Skin of body (tissue), 2 donors: Measurements from ENCODE around the gene CAPZA1. TPM values are rescaled to one million over a fixed set of nuclear protein-coding genes. Genes with fewer than 3 reads are reported as not detected.

Source experiments
- DNase-seq: peaks from one replicate; lab custom pipeline; 2025; lab: John Stamatoyannopoulos, UW
- total RNA-seq: library from RNA; depleted of rRNA; stranded (reverse); fragments of >200 nt; gene quantifications from one replicate; pipeline ENCODE4 v1.2.3, GENCODE V29; 2014

Gene CAPZA1
- total RNA-seq, 1 donor from 2014 or later, result 147 TPM

DNA sequence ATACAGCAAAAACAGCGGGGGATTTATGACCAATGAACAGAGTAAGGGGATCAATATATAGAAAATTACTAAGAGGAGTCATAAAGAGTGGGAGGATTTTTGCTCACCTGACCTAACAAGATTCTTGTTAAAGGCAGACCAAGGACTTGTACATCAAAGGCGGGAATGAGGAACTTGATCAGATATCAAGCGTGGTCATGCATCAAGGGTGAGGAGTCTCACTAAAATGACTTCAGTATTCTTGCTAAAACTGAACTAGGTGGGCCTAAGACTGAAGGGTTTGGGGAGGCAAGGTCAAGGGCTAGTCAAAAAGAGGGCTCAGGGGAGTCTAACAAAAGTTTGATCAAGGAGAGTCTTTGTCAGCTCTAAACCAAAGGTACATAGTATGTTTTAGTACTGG lies 56.9 kb downstream of the CAPZA1 start:
- no peak for DNase-seq

GRCh38 chr1:112677501-112677900 lies 57.9 kb downstream of the CAPZA1 start:
- no peak for DNase-seq

DNA sequence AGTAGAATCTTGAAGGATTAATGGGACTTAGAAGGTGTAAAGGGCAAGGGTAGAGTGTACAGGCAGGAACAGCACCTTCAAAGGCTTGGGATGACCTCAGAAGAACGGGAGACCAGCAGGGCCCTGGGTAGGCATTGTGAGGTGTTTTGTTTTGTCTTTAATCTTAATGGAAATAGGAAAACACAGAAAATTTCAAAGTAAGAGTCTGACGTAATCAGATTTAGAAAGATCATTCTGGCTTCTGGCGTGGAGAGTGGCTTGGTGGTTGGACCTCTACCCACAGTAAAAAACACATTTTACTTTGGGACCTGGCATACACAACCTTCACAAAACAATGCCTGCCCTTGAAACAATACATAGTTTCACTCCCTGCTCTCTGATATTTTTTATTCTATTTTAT lies 59.0 kb downstream of the CAPZA1 start:
- DNase-seq, result no peak

DNA sequence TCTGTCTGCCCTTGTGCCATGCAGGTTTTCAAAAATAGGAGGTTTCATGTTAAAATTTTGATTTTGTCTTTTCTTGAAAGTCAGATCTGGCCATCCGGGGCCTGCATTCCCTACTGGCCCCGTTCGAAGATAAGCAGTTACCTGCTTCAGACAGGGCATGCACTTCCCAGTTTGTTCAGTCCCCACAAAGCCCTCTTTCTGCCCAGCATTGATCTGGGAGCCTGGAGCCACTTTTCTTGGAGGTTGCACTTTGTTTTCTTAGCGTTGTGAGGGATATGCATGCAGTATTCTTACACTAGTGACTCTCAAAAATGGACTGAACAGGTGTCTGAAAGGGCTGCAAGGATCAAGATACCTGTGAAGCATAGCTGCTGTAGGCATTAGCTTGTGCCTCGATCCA lies 66.3 kb downstream of the CAPZA1 start:
- no peak for DNase-seq

DNA sequence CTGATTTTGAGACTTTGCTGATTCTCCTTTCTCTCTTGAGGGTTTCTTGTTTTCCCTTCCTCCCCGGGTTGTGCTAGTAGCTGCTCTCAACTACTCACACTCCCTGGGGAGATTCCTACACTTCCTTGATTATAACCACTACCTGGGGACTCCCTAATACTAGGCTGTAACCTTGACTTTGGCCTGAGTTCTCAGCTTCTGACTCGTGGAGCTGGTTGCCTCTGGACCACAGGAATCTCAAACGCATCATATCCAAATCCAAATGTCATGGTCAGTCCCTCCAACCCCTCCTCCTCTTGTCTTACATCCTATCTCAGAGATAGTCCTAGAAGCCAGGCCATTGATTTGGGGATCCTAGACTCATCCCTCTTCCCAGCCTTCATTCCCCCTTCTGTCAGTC lies 66.8 kb downstream of the CAPZA1 start:
- DNase-seq, result no peak

DNA sequence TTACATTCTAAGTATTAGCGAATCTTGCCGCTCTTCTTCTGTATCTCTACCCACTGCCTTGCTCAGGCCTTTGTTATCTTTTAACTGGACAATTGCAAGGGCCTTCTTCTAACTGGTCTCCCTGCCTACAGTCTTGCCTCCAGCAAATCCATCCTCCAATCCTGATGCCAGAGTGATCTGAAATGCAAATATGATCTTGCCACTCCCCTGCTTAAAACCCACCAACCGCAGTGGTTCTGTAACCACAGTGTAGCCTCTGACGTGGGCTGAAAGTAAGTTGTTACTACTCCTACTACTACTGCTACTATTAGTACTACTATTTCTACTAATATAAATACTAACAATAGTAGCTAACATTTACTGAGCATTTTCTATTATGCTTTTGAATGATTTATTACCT lies 67.2 kb downstream of the CAPZA1 start:
- DNase-seq, result no peak

DNA sequence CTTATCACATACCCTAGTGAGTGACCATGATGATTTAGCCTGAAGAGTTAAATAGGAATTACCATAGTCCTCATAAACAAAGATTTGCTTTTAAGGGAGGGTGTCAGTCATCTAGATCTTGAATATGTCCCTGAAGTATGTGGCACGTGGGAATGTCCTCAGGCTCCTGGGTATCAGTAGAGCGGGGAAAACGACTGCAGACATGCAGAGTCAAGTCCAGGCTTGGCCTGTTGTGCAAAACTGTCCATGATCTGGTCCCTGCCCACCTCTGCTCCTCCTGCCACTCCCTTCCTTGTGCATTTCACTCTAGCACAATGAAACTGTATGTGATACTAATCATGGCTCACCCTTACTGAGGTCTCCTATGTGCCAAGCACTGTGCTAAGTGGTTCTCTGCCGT lies 67.7 kb downstream of the CAPZA1 start:
- no peak for DNase-seq

GRCh38 chr1:112687785-112688496 lies 68.3 kb downstream of the CAPZA1 start:
- no peak for DNase-seq

DNA sequence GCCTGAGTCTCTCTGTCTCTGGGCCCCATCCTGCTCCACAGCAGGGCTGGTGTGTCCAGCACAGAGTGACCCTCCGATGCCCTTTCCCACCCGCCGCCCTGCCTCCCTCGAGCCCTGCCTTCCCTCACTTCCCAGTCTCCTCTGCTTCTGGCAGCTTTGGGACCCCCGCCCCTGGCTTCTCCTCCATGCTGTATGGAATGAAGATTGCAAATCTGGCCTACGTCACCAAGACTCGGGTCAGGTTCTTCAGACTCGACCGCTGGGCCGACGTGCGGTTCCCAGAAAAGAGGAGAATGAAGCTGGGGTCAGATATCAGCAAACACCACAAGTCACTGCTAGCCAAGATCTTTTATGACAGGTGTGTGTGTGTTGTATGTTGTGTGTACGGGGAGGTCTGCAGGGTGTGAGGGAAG lies 69.2 kb downstream of the CAPZA1 start:
- peak; percentile 23 for DNase-seq

DNA sequence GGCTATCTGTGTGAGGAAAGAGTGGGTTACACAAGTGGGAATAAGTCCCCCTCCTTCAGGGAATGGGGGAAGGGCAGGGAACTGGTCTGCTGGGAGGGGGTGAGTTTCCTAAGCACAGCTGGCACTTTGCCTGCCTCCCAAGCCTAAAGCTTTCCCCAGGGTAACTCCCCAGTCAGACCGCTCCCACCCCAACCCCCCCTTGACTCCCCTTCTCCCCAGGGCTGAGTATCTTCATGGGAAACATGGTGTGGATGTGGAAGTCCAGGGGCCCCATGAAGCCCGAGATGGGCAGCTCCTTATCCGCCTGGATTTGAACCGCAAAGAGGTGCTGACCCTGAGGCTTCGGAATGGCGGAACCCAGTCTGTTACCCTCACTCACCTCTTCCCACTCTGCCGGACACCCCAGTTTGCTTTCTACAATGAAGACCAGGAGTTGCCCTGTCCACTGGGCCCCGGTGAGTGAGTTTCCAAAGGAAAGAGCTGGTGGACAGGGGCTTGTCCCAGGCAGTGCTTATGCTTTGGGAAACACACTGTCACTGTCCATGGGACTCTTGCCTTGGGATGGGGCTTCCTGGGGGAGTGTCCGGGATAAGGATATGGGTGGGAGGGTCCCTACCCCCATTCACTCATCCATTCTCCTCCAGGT lies 69.7 kb downstream of the CAPZA1 start:
- no peak for DNase-seq

GRCh38 chr1:112689842-112690237 lies 70.2 kb downstream of the CAPZA1 start:
- no peak for DNase-seq

DNA sequence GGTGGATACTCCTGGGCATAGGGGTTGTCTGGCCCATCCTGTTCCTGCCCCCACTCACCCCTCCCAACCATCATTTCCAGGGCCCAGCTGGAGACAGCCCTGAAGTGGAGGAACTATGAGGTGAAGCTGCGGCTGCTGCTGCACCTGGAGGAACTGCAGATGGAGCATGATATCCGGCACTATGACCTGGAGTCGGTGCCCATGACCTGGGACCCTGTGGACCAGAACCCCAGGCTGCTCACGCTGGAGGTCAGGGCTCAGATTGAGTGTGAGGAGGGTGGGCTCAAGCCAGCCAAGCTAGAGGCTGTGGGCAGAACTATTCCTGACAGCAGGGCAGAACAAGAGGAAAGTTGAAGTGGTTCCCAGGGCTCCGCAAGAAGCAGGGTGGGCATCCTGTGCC lies 73.0 kb downstream of the CAPZA1 start:
- DNase-seq, result no peak

GRCh38 chr1:112693821-112694220 lies 74.2 kb downstream of the CAPZA1 start:
- DNase-seq, result no peak

DNA sequence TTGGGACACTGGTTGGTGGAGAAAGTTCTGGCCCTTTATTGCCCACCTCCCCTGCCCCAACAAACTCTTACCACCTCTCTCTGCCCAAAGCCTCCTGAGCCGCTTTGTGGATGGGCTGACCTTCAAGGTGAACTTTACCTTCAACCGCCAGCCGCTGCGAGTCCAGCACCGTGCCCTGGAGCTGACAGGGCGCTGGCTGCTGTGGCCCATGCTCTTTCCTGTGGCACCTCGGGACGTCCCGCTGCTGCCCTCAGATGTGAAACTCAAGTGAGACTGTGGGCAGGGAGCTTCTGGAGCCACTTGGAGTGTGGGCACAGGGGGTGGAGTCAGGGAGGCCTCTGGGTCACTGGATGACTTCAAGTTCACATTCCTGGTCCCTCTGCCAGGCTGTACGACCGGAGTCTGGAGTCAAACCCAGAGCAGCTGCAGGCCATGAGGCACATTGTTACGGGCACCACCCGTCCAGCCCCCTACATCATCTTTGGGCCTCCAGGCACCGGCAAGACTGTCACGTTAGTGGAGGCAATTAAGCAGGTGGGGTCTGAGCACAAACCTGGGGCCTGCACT lies 74.8 kb downstream of the CAPZA1 start:
- no peak for DNase-seq

- DNase-seq, result no peak
These were observed 75.6 kb downstream of the CAPZA1 start for GRCh38 chr1:112695276-112695675.

DNA sequence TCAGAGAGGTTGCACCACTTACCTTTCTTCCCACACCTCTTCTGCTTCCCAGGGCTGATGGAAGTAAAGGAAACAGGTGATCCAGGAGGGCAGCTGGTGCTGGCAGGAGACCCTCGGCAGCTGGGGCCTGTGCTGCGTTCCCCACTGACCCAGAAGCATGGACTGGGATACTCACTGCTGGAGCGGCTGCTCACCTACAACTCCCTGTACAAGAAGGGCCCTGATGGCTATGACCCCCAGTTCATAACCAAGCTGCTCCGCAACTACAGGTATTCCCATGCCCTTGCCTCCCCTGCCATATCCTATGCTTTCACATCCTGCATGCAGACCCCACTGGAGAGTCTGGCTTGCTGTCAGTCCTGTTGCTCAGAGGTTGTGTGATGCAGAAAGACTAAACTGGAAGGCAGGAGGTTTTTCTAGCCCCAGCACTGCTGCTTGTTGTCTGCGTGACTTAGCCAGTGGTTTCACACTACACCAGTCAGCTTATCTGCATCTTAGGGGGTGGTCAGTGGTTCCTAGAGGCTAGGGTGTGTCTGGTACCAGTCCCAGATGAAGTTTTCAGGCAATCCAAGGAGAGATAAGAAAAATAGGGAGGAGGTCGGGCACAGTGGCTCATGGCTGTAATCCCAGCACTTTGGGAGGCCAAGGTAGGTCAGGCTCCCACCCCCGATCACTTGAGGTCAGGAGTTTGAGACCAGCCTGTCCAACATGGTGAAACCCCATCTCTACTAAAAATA lies 77.1 kb downstream of the CAPZA1 start:
- DNase-seq, result no peak

DNA sequence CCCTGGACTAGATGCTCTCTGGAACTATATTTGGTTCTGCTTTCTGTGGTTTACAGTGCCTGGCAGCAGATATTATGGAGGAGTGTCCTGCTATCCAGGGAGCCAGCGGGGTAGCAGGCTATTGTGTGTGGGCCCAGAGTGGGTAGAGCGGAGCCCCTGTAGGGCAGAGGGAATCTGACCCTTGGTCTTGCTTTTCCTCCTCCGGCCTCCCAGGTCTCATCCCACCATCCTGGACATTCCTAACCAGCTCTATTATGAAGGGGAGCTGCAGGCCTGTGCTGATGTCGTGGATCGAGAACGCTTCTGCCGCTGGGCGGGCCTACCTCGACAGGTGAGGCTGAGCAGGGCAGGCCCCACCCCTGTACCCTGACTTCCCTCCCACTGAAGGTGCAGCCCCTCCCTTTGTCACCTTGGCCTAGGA lies 78.2 kb downstream of the CAPZA1 start:
- DNase-seq, result no peak

- DNase-seq, result no peak
These were observed 79.0 kb downstream of the CAPZA1 start for GRCh38 chr1:112698366-112699310.

DNA sequence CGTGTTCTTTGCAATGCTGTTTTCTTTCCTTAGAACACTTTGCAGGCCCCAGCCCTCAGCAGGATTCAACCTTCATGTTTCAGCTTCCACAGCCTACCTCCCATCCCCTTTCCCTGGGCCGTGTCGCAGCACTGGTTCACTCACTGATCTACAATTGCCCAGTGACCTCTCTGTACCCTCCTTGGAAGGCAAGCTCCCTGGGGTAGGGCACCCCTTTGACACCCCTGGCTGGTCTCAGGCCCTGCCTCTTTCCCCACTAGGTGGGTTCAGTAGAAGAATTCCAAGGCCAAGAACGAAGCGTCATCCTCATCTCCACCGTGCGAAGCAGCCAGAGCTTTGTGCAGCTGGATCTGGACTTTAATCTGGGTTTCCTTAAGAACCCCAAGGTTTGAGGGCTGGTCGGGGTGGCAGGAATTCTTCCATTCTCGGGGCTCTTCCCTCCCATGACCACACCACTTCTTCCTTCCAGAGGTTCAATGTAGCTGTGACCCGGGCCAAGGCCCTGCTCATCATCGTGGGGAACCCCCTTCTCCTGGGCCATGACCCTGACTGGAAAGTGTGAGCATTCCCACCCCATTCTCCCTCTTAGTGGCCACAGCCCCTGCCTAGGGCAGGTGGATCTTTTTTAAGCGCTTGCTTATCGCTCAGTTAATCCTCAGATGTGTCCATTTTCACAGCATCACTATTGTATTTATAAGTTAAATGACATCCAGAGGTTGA lies 80.0 kb downstream of the CAPZA1 start:
- no peak for DNase-seq
